ENCODE measurements around the gene MESP1.

Gene MESP1

GRCh38 chr15:89758283-89758682 lies 7.2 kb upstream of the MESP1 start:
- no peak for DNase-seq (ENCODE audit: low read depth)

GRCh38 chr15:89756897-89757296 lies 5.8 kb upstream of the MESP1 start:
- no peak for DNase-seq (ENCODE audit: low read depth)

- no peak for DNase-seq (ENCODE audit: low read depth)
These were observed 4.7 kb upstream of the MESP1 start for GRCh38 chr15:89755701-89756100.

- no peak for DNase-seq (ENCODE audit: low read depth)
These were observed 3.5 kb upstream of the MESP1 start for GRCh38 chr15:89754361-89755154.

- DNase-seq (ENCODE audit: low read depth) = no peak
These were observed 2.8 kb upstream of the MESP1 start for GRCh38 chr15:89753855-89754254.

- no peak for DNase-seq (ENCODE audit: low read depth)
These were observed 699 bp upstream of the MESP1 start for GRCh38 chr15:89751748-89752147.

- no peak for DNase-seq (ENCODE audit: low read depth)
These were observed 994 bp downstream of the MESP1 start for GRCh38 chr15:89749951-89750559.

- no peak for DNase-seq (ENCODE audit: low read depth)
These were observed 1.5 kb downstream of the MESP1 start for GRCh38 chr15:89749526-89749925.

- no peak for DNase-seq (ENCODE audit: low read depth)
These were observed 2.0 kb downstream of the MESP1 start for GRCh38 chr15:89749054-89749453.

GRCh38 chr15:89747708-89748682 lies 3.1 kb downstream of the MESP1 start:
- no peak for DNase-seq (ENCODE audit: low read depth)

- no peak for DNase-seq (ENCODE audit: low read depth)
These were observed 4.7 kb downstream of the MESP1 start for GRCh38 chr15:89746386-89746780.

GRCh38 chr15:89745768-89746167 lies 5.3 kb downstream of the MESP1 start:
- no peak for DNase-seq (ENCODE audit: low read depth)

GRCh38 chr15:89745131-89745530 lies 5.9 kb downstream of the MESP1 start:
- DNase-seq (ENCODE audit: low read depth) = no peak

GRCh38 chr15:89743594-89743993 lies 7.5 kb downstream of the MESP1 start:
- DNase-seq (ENCODE audit: low read depth) = no peak

- no peak for DNase-seq (ENCODE audit: low read depth)
These were observed 8.0 kb downstream of the MESP1 start for GRCh38 chr15:89743011-89743410.

- DNase-seq (ENCODE audit: low read depth) = peak; percentile 39
These were observed 10.9 kb downstream of the MESP1 start for GRCh38 chr15:89740137-89740536.

- no peak for DNase-seq (ENCODE audit: low read depth)
These were observed 15.3 kb downstream of the MESP1 start for GRCh38 chr15:89735773-89736172.

GRCh38 chr15:89732451-89733172 lies 18.4 kb downstream of the MESP1 start:
- no peak for DNase-seq (ENCODE audit: low read depth)

- DNase-seq (ENCODE audit: low read depth) = no peak
These were observed 19.8 kb downstream of the MESP1 start for GRCh38 chr15:89731275-89731674.

GRCh38 chr15:89728254-89728653 lies 22.8 kb downstream of the MESP1 start:
- DNase-seq (ENCODE audit: low read depth) = no peak

- no peak for DNase-seq (ENCODE audit: low read depth)
These were observed 26.0 kb downstream of the MESP1 start for GRCh38 chr15:89725064-89725463.

GRCh38 chr15:89724621-89725020 lies 26.4 kb downstream of the MESP1 start:
- no peak for DNase-seq (ENCODE audit: low read depth)

Data from stimulated activated CD4-positive, alpha-beta T cell treated with anti-CD3 and anti-CD28 coated beads, Interleukin-2, amount 100 ng/mL, for 4 hours (primary cell).